Left ventricle myocardium inferior (tissue), 1 donor: ENCODE results near the gene POU2AF3. TPM values are rescaled to one million over a fixed set of nuclear protein-coding genes. Genes with fewer than 3 reads are reported as not detected.

Experiments used
- DNase-seq: peaks from one replicate; pipeline ENCODE4 v3.0.0-alpha.2; 2020
- H3K27ac ChIP-seq: fragments of 200-600 bp; replicated peaks from 2 replicates; pipeline ENCODE4 v1.8.0; 2021
- H3K27me3 ChIP-seq: fragments of 200-600 bp; 2 replicates; pipeline ENCODE4 v1.8.0; 2021; ENCODE audit warnings: low read depth
- H3K36me3 ChIP-seq: fragments of 200-600 bp; 2 replicates; pipeline ENCODE4 v1.8.0; 2021
- H3K4me1 ChIP-seq: fragments of 200-600 bp; 2 replicates; pipeline ENCODE4 v1.8.0; 2021
- H3K4me3 ChIP-seq: fragments of 200-600 bp; 2 replicates; pipeline ENCODE4 v1.8.0; 2021; ENCODE audit warnings: mild to moderate bottlenecking, moderate library complexity
- H3K9me3 ChIP-seq: fragments of 200-600 bp; replicated peaks from 2 replicates; pipeline ENCODE4 v1.8.0; 2021
- CTCF ChIP-seq: fragments of 200-600 bp; IDR thresholded peaks from 2 replicates; pipeline ENCODE4 v1.8.0; 2021; ENCODE audit warnings: antibody characterized with exemption, mild to moderate bottlenecking, borderline replicate concordance
- intact Hi-C: fragments of 100-400 bp; cut with micrococcal nuclease; formaldehyde crosslinking; loops from one replicate; pipeline ENCODE4 v1.11.0; 2022
- total RNA-seq: library from RNA; stranded (reverse); fragmentation: NEBNext Ultra II Directional; extraction: Animal tissue kit (Norgen Biotek cat#: 25700); gene quantifications from one replicate; pipeline ENCODE4 v1.2.1, GENCODE V29; 2021
- donor health status: DM: no; HTN: yes; CAD: no; lungs with severe emphysema.

The POU2AF3 gene
- total RNA-seq, 1 donor from 2014 or later, result 0.38 TPM

- H3K27ac ChIP-seq, result no peak overlapping the region
- H3K36me3 ChIP-seq, result no peaks in the 10 kb centered on the region
- no peak overlapping the region for H3K4me3 ChIP-seq
- H3K27me3 ChIP-seq, result no peaks in the 10 kb centered on the region
- no peak for TF ChIP-seq CTCF
- H3K9me3 ChIP-seq, result no peaks in the 10 kb centered on the region
- no peak for DNase-seq
- peaks cover 35% of the 10 kb centered on the region for H3K4me1 ChIP-seq
- intact Hi-C loops, result no loop called here
Observed at GRCh38 chr11:111324277-111324720, 26.0 kb downstream of the POU2AF3 start.

GRCh38 chr11:111325259-111325658, 26.9 kb downstream of the POU2AF3 start:
- Histone ChIP-seq H3K9me3 (no peaks in the 10 kb centered on the region), H3K4me3 (no peak overlapping the region), H3K27me3 (no peaks in the 10 kb centered on the region), H3K4me1 (peaks cover 39% of the 10 kb centered on the region), H3K27ac (no peak overlapping the region), H3K36me3 (no peaks in the 10 kb centered on the region)
- TF ChIP-seq CTCF, result no peak
- intact Hi-C loops, result no loop called here
- no peak for DNase-seq

GRCh38 chr11:111326824-111327223, 28.5 kb downstream of the POU2AF3 start:
- intact Hi-C loops, result no loop called here
- no peak overlapping the region for H3K27ac ChIP-seq

DNA sequence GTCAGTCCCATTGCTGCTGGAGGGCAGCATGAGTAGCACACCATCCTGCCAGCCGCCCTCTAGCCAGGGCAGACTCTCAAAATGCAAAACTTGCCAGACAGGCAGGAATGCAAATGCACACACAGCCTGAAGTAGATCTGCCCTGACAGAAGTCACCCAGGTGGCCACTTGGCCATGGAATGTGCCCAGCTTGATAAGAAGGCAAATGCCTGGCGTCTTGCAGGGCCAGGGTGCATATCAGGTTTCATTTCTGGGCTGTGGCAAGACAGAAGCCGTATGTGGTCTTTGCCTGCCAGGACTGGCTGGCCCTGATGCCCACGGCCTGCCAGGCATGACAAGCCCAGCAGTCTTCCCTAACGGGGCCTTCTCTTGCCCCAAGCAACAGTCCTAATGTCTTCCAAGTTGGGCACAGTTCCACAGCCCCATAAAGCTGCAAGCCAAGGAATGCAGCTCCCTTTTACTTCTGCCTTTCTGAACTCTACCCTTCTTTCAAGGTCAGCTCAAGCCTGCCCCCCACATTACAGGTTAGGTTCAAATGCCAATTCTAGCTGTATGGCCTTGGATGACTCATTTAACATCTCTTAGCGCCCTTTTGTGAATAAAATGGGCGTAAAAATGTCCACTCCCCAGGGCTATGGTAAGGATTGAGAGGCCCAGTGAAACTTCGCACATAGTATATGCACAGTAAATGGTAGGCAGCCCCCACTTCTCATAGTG, 29.7 kb downstream of the POU2AF3 start:
- Histone ChIP-seq H3K27me3 (no peaks in the 10 kb centered on the region), H3K9me3 (no peaks in the 10 kb centered on the region), H3K4me1 (peaks cover 47% of the 10 kb centered on the region), H3K36me3 (no peaks in the 10 kb centered on the region), H3K4me3 (no peak overlapping the region), H3K27ac (peak overlapping the region; percentile 59)
- intact Hi-C loops, result no loop called here
- peak; percentile 38 for DNase-seq
- no peak for TF ChIP-seq CTCF

More at GRCh38 chr11:111326824-111327223, 28.5 kb downstream of the POU2AF3 start:
- no peak for DNase-seq
- TF ChIP-seq CTCF, result no peak
- Histone ChIP-seq H3K4me3 (no peak overlapping the region), H3K36me3 (no peaks in the 10 kb centered on the region), H3K4me1 (peaks cover 39% of the 10 kb centered on the region), H3K27me3 (no peaks in the 10 kb centered on the region), H3K9me3 (no peaks in the 10 kb centered on the region)

- TF ChIP-seq CTCF, result no peak
- no peaks in the 10 kb centered on the region for H3K27me3 ChIP-seq
- peaks cover 41% of the 10 kb centered on the region for H3K4me1 ChIP-seq
- no peaks in the 10 kb centered on the region for H3K36me3 ChIP-seq
- no peaks in the 10 kb centered on the region for H3K9me3 ChIP-seq
- H3K4me3 ChIP-seq, result no peak overlapping the region
- intact Hi-C loops, result no loop called here
- DNase-seq, result peak; percentile 47
- H3K27ac ChIP-seq, result no peak overlapping the region
Observed at GRCh38 chr11:111329306-111330204, 31.2 kb downstream of the POU2AF3 start.
